ENCODE data around the gene POP4. TPM values are rescaled to one million over a fixed set of nuclear protein-coding genes. Genes with fewer than 3 reads are reported as not detected.

Gene POP4
- total RNA-seq, 6 donors from 2014 or later, result 29.3 to 59.6 (median 53.8) TPM

DNA sequence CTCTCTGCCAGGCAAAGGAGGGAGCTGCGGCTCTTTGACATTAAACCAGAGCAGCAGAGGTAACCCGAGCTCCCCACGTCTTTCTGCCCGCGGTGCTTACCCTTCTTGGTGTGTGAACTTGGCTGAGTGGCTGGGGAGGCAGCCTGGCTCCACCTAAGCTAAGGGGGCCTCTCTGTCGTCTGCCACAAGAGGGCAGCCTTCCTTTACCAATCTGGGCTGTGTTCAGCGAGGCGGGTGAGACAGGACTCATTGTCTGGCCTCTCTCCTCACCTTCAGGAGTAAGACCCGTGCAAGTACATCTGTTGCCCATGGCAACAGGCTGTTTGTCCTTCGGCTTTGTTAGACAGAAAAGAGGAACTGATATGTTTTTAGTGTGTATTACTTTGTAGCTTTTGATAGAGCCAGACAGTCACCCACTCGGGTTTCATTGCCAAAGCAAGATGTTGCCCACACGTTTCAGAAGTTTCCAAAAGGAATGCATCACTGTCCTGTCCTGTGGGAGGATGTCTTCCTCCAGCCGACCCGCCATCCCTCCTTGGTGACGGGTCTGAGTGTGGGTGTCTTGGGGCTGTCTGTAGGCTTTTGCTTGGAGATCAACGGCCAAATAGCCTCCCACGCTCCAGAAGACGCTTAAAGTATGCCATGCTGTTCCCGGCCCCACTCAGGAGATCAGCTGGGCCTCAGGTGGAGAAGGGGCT is 4.6 kb downstream of the POP4 start:
- 44 to 53% methylated on average over 15 to 19 of the region's 19 CpGs for WGBS, 2 donors
- DNase-seq (peak in 1 of 2 donors; percentile 77), ATAC-seq (ENCODE audit: low FRiP score in 2 of 2) (peak; percentile 80 to 82)
- Histone ChIP-seq H3K27ac (no peak overlapping the region), H3K36me3 (peaks cover 31 to 69% (median 56%) of the 10 kb centered on the region in 4 donors), H3K27me3 (no peaks in the 10 kb centered on the region), H3K4me1 (peaks cover 6 to 17% (median 7%) of the 10 kb centered on the region in 4 donors), H3K4me3 (no peak overlapping the region), H3K9me3 (no peaks in the 10 kb centered on the region)
- no peak for TF ChIP-seq EP300 (IDR thresholded peaks at IDR 0.05)
- TF ChIP-seq, protein P1, sequence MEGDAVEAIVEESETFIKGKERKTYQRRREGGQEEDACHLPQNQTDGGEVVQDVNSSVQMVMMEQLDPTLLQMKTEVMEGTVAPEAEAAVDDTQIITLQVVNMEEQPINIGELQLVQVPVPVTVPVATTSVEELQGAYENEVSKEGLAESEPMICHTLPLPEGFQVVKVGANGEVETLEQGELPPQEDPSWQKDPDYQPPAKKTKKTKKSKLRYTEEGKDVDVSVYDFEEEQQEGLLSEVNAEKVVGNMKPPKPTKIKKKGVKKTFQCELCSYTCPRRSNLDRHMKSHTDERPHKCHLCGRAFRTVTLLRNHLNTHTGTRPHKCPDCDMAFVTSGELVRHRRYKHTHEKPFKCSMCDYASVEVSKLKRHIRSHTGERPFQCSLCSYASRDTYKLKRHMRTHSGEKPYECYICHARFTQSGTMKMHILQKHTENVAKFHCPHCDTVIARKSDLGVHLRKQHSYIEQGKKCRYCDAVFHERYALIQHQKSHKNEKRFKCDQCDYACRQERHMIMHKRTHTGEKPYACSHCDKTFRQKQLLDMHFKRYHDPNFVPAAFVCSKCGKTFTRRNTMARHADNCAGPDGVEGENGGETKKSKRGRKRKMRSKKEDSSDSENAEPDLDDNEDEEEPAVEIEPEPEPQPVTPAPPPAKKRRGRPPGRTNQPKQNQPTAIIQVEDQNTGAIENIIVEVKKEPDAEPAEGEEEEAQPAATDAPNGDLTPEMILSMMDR (IDR thresholded peaks at IDR 0.05), result peak; percentile 74 to 87 (median 84)

DNA sequence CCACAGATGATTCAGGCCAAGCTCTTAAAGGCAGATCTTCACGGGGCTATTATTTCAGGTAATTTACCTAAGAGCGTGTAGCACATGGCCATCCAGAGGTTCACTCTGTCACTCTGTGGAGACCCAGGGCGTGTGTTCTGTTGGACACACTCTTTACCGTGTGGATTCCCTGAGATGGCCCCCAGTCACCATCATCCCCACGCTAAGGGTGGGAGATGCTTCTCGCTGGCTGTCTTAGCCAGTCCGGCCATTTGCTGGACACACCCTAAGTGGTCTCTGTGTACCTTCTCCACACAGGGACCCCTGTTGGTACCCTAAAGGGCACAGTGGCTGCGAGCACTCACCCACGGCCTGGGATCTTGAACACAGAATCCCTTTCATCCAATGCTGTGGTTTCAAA is 6.0 kb downstream of the POP4 start:
- no peaks in the 10 kb centered on the region for H3K9me3 ChIP-seq
- DNase-seq, result no peak
- H3K4me1 ChIP-seq, result peaks cover 0 to 10% (median 1%) of the 10 kb centered on the region in 4 donors
- H3K4me3 ChIP-seq, result no peak overlapping the region
- TF ChIP-seq POLR2AphosphoS5 (IDR thresholded peaks at IDR 0.05) (no peak), POLR2A (IDR thresholded peaks at IDR 0.05) (no peak), EP300 (IDR thresholded peaks at IDR 0.05) (no peak)
- TF ChIP-seq, protein P1 (IDR thresholded peaks at IDR 0.05), result no peak
- peaks cover 31 to 82% (median 67%) of the 10 kb centered on the region in 4 donors for H3K36me3 ChIP-seq
- H3K27ac ChIP-seq, result no peak overlapping the region
- no peaks in the 10 kb centered on the region for H3K27me3 ChIP-seq
- WGBS, 2 donors, result 97 to 99% methylated on average over 9 of the region's 9 CpGs
- no peak for ATAC-seq (ENCODE audit: low FRiP score in 2 of 2)

DNA sequence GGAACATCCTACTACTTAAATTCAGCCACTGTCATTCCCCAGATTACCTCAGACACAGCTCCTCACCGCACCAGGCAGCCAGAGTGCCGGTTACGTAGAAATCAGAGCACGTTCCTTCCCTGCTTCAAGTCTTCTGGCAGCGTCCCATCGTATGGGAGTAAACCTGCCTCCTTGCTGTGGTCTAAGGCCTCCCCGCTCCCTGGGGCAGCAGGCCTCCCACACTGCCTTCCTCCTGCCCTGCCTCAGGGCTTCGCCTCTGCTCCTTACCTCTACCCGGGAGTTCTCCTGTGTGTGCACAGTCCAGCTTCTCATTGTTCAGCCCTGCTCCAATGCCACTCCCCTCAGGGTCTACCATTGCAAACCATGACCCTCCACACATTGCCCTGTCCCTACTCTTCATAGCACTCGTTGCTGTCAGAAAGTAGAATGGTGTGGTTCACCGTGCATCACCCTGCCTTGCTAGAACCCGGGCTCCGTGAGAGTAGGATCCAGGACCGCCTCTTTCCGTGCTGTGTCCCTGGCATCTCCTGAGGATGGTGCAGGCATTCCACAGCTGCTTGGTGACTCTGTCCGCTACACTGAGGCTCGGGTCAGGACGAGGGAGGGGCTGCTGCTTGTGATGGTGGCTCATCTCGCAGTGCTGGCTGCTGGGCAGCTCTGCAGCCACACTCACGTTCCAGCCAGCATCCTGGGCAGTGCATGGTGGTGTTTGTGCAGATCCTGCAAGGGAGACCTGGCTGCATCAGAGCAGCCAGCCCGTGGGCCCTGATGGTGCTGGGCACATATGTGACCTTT is 6.9 kb downstream of the POP4 start:
- Histone ChIP-seq H3K27me3 (no peaks in the 10 kb centered on the region), H3K36me3 (peaks cover 31 to 82% (median 67%) of the 10 kb centered on the region in 4 donors), H3K9me3 (no peaks in the 10 kb centered on the region), H3K4me3 (no peak overlapping the region), H3K27ac (no peak overlapping the region), H3K4me1 (peaks cover 0 to 8% (median 0%) of the 10 kb centered on the region in 4 donors)
- WGBS, 2 donors, result 90 to 96% methylated on average over 15 to 21 of the region's 21 CpGs
- no peak for ATAC-seq (ENCODE audit: low FRiP score in 2 of 2)
- no peak for TF ChIP-seq POLR2AphosphoS5 (IDR thresholded peaks at IDR 0.05)
- TF ChIP-seq, protein P1 (IDR thresholded peaks at IDR 0.05), result no peak
- no peak for TF ChIP-seq EP300 (IDR thresholded peaks at IDR 0.05)
- TF ChIP-seq POLR2A (IDR thresholded peaks at IDR 0.05), result no peak
- DNase-seq, result peak in 1 of 2 donors; percentile 20

DNA sequence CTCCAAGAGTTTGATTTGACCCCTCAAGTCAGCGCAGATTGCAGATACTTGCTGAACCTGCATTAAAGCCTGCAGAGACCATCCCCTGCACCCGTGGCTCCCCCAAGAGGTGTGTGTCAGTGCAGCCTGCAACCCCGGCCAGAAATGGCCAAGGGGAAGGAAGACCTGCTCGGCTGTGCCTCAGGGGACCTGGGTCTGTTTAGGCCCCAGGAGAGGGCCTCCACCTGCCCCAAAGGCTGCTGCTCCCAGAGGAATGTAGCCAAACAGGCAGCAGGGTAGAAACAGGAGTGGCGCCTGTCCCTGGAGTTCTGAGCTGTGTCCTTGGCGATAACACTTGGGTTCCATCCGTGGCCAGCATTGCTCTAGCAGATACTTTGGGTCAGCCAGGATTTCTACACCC is 8.0 kb downstream of the POP4 start:
- TF ChIP-seq EP300 (IDR thresholded peaks at IDR 0.05) (no peak), POLR2AphosphoS5 (IDR thresholded peaks at IDR 0.05) (no peak), POLR2A (IDR thresholded peaks at IDR 0.05) (no peak)
- TF ChIP-seq, protein P1 (IDR thresholded peaks at IDR 0.05), result no peak
- DNase-seq (peak in 1 of 2 donors; percentile 15), ATAC-seq (ENCODE audit: low FRiP score in 2 of 2) (no peak)
- WGBS, 2 donors, result 89 to 90% methylated on average over 5 to 7 of the region's 7 CpGs
- Histone ChIP-seq H3K36me3 (peaks cover 31 to 75% (median 61%) of the 10 kb centered on the region in 4 donors), H3K4me1 (peaks cover 0 to 8% (median 0%) of the 10 kb centered on the region in 4 donors), H3K9me3 (no peaks in the 10 kb centered on the region), H3K27me3 (no peaks in the 10 kb centered on the region), H3K27ac (no peak overlapping the region), H3K4me3 (no peak overlapping the region)

All from upper lobe of left lung (tissue), 6 donors.